Keratinocyte (primary cell): ENCODE measurements around the gene DUSP2. TPM values are rescaled to one million over a fixed set of nuclear protein-coding genes. Genes with fewer than 3 reads are reported as not detected.

Experiments used
- DNase-seq: peaks from one replicate; pipeline ENCODE4 v3.0.0-alpha.2; 2011; ENCODE audit warnings: low read depth, missing footprints, low spot score
- FAIRE-seq: peaks from 2 replicates; lab custom pipeline; 2011; peaks lifted over from hg19 to GRCh38; lab: Jason Lieb, UNC
- H2AFZ ChIP-seq: 2 replicates; pipeline ENCODE4 v1.6.0; 2012; ENCODE audit warnings: low read length, control low read depth, inconsistent platforms; ENCODE audit not compliant: control insufficient read depth
- H3K27ac ChIP-seq: 2 replicates; pipeline ENCODE4 v1.5.1; 2011; ENCODE audit warnings: low read length; ENCODE audit not compliant: control insufficient read depth, insufficient read depth
- H3K27me3 ChIP-seq: 3 replicates; pipeline ENCODE4 v1.6.0; 2011; ENCODE audit warnings: low read length; ENCODE audit not compliant: control insufficient read depth, insufficient read depth; ENCODE audit errors: extremely low read depth
- H3K36me3 ChIP-seq, 2 experiments: 2 replicates in 1 of 2; 3 replicates in 1 of 2; pipeline ENCODE4 v1.5.1; 2011; ENCODE audit warnings: low read length in 2 of 2, mild to moderate bottlenecking in 1 of 2; ENCODE audit not compliant: control insufficient read depth in 2 of 2, insufficient read depth in 2 of 2; ENCODE audit errors: extremely low read depth in 1 of 2
- H3K4me1 ChIP-seq: 3 replicates; pipeline ENCODE4 v1.5.1; 2011; ENCODE audit warnings: low read length; ENCODE audit not compliant: control insufficient read depth, insufficient read depth; ENCODE audit errors: extremely low read depth
- H3K4me2 ChIP-seq: 3 replicates; pipeline ENCODE4 v1.6.0; 2011; ENCODE audit warnings: low read depth, low read length; ENCODE audit not compliant: control insufficient read depth, insufficient read depth; ENCODE audit errors: extremely low read depth
- H3K4me3 ChIP-seq, 3 experiments: fragments of 200-600 bp in 1 of 3; sonication (generic) in 1 of 3; 2 replicates in 2 of 3; 3 replicates in 1 of 3; pipeline ENCODE4 v1.5.1; 2011 to 2016; ENCODE audit warnings: low read length in 3 of 3, mild to moderate bottlenecking in 3 of 3, control low read depth in 2 of 3, inconsistent platforms in 1 of 3, low read depth in 1 of 3, mixed read lengths in 1 of 3, mixed run types in 1 of 3, moderate library complexity in 1 of 3; ENCODE audit not compliant: control insufficient read depth in 2 of 3, insufficient read depth in 2 of 3; ENCODE audit errors: extremely low read depth in 1 of 3
- H3K79me2 ChIP-seq: 2 replicates; pipeline ENCODE4 v1.6.0; 2012; ENCODE audit warnings: low read length; ENCODE audit not compliant: control insufficient read depth, insufficient read depth
- H3K9ac ChIP-seq: 3 replicates; pipeline ENCODE4 v1.6.0; 2011; ENCODE audit warnings: low read length; ENCODE audit not compliant: control insufficient read depth, insufficient read depth; ENCODE audit errors: extremely low read depth
- H3K9me1 ChIP-seq: 3 replicates; pipeline ENCODE4 v1.6.0; 2011; ENCODE audit warnings: low read length; ENCODE audit not compliant: control insufficient read depth, insufficient read depth; ENCODE audit errors: extremely low read depth
- H3K9me3 ChIP-seq: 2 replicates; pipeline ENCODE4 v1.5.1; 2012; ENCODE audit warnings: low read depth, low read length; ENCODE audit not compliant: control insufficient read depth
- H4K20me1 ChIP-seq: 3 replicates; pipeline ENCODE4 v1.6.0; 2011; ENCODE audit warnings: low read length; ENCODE audit not compliant: control insufficient read depth, insufficient read depth; ENCODE audit errors: extremely low read depth
- EZH2 ChIP-seq: IDR thresholded peaks from one replicate; pipeline ENCODE4 v1.6.1; 2012; ENCODE audit warnings: inconsistent platforms, mild to moderate bottlenecking, low read length, moderate library complexity
- dilution Hi-C: fragments of 300-500 bp; cut with MboI; formaldehyde crosslinking; loops from one replicate; pipeline ENCODE4 v1.7.0; 2020; ENCODE audit warnings: low sequenced_read_pairs; ENCODE audit not compliant: extremely low pct_ligation_motif_present
- polyA plus RNA-seq, 5 experiments: library from polyadenylated mRNA; depleted of rRNA in 3 of 5; stranded (reverse) in 3 of 5; stranded (forward) in 1 of 5; unstranded in 1 of 5; fragments of >200 nt; gene quantifications; 1 replicate in 1 of 5; 2 replicates in 3 of 5; 3 replicates in 1 of 5; pipeline versions ENCODE4 v1.2.1 to v1.2.3, GENCODE V29; 2011 to 2012; ENCODE audit warnings: missing spikeins in 2 of 5, low read depth in 1 of 5, low replicate concordance in 1 of 5
- TF ChIP-seq, protein P1 (sequence below), 3 experiments: IDR thresholded peaks in 1 of 3; conservative IDR thresholded peaks in 1 of 3; optimal IDR thresholded peaks in 1 of 3; 2 replicates in 2 of 3; 3 replicates in 1 of 3; pipeline versions ENCODE3 to v1.5.1; 2011; ENCODE audit warnings: low read length in 3 of 3, mild to moderate bottlenecking in 3 of 3, moderate library complexity in 2 of 3, control low read depth in 1 of 3, inconsistent platforms in 1 of 3; ENCODE audit not compliant: insufficient read depth in 2 of 3; ENCODE audit errors: extremely low read depth in 1 of 3

Gene DUSP2
- polyA plus RNA-seq, 1 donor (not counting 4 experiments of a cell fraction or from before 2014, with no cell fraction given): 1.2 TPM

DNA sequence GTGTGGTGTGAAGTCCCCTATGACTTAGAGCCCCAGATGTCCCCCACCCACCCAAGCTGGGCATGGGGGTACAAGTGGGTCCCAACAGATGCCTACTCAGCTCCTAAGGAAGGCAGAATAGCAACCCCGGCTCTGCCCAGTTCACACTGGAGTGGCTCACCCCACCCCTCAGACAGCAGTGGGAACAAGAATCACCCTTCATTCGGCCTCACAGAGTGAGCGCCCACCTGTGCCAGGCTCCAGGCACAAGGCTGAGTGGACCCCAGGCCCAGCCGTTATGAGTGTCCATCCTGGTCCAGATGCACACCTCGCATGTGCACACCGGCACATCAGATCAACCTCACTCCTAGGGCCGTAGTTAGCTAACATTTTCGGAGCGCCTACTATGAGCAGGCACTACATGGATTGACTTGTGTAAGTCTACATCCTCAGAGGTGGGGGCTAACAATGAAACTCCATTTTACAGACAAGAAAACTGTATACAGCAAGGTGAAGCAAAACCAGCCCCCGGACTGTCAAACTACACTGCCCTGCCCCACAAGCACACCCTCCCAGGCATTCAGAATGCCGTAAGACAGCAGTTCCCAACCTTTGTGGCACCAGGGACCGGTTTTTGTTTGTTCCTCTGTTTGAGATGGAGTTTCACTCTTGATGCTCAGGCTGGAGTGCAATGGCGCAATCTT lies 4.2 kb downstream of the DUSP2 start:
- Histone ChIP-seq H2AFZ (no peak overlapping the region), H3K9me3 (no peaks in the 10 kb centered on the region), H3K4me1 (peaks cover 10% of the 10 kb centered on the region), H3K27me3 (peaks cover 8% of the 10 kb centered on the region), H3K27ac (no peak overlapping the region), H3K4me2 (no peak overlapping the region), H3K9ac (no peak overlapping the region), H4K20me1 (no peaks in the 10 kb centered on the region), H3K4me3 (no peak overlapping the region), H3K9me1 (no peaks in the 10 kb centered on the region), H3K36me3 (no peaks in the 10 kb centered on the region), H3K79me2 (no peaks in the 10 kb centered on the region)
- TF ChIP-seq EZH2: no peak
- TF ChIP-seq, protein P1, sequence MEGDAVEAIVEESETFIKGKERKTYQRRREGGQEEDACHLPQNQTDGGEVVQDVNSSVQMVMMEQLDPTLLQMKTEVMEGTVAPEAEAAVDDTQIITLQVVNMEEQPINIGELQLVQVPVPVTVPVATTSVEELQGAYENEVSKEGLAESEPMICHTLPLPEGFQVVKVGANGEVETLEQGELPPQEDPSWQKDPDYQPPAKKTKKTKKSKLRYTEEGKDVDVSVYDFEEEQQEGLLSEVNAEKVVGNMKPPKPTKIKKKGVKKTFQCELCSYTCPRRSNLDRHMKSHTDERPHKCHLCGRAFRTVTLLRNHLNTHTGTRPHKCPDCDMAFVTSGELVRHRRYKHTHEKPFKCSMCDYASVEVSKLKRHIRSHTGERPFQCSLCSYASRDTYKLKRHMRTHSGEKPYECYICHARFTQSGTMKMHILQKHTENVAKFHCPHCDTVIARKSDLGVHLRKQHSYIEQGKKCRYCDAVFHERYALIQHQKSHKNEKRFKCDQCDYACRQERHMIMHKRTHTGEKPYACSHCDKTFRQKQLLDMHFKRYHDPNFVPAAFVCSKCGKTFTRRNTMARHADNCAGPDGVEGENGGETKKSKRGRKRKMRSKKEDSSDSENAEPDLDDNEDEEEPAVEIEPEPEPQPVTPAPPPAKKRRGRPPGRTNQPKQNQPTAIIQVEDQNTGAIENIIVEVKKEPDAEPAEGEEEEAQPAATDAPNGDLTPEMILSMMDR (optimal IDR thresholded peaks at IDR 0.05 in 1 of 3, IDR thresholded peaks at IDR 0.05 in 1 of 3, conservative IDR thresholded peaks at IDR 0.05 in 1 of 3; ENCODE audit: extremely low read depth in 1 of 3, insufficient read depth in 2 of 3, low read length in 3 of 3): no peak
- dilution Hi-C loops: no loop called here
- FAIRE-seq (no peak), DNase-seq (no peak)

DNA sequence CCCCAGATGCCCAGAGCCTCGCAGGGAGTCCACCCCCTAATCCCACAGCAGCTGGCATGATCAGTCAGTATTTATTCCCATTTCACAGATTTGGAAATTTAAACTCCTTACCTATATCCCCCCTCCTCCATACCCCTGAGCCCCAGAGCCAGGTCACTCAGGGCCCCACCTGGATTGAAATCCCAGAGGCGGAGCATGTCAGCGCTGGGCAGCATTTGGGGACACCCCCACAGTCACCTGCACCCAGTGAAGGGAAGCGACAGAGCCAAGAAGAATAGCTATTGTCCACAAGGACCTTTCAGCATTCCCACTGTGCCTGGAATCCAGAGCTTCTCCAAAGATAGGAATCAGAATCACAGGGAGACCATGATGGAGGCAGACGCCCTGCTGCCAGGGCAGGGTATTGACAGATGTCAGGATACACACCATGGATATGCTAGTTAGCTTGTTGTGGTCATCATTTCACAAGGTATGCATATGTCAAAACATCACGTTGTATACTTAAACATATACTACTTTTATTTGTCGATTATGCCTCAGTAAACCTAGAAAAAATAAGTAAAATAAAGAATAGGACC lies 6.0 kb downstream of the DUSP2 start:
- Histone ChIP-seq H3K9ac (no peak overlapping the region), H3K9me3 (no peaks in the 10 kb centered on the region), H2AFZ (no peak overlapping the region), H3K9me1 (no peaks in the 10 kb centered on the region), H3K36me3 (no peaks in the 10 kb centered on the region), H3K27me3 (peaks cover 14% of the 10 kb centered on the region), H3K79me2 (no peaks in the 10 kb centered on the region), H3K4me1 (peaks cover 1% of the 10 kb centered on the region), H3K4me3 (no peak overlapping the region), H3K4me2 (no peak overlapping the region), H3K27ac (no peak overlapping the region), H4K20me1 (no peaks in the 10 kb centered on the region)
- FAIRE-seq: no peak
- DNase-seq: no peak
- TF ChIP-seq, protein P1 (optimal IDR thresholded peaks at IDR 0.05 in 1 of 3, IDR thresholded peaks at IDR 0.05 in 1 of 3, conservative IDR thresholded peaks at IDR 0.05 in 1 of 3; ENCODE audit: extremely low read depth in 1 of 3, insufficient read depth in 2 of 3, low read length in 3 of 3): no peak
- no peak for TF ChIP-seq EZH2
- dilution Hi-C loops: no loop called here
